HL-60 (cell line): Measurements from ENCODE around the gene ZNRD2.

Source experiments
- CTCF ChIP-seq: IDR thresholded peaks from one replicate; pipeline ENCODE4 v1.5.1; 2011; ENCODE audit warnings: low read length, control low read depth, inconsistent platforms; ENCODE audit not compliant: insufficient read depth
- SPI1 ChIP-seq: IDR thresholded peaks from 2 replicates; pipeline ENCODE4 v1.6.1; 2012; ENCODE audit warnings: low read depth, mild to moderate bottlenecking, borderline replicate concordance

DNA sequence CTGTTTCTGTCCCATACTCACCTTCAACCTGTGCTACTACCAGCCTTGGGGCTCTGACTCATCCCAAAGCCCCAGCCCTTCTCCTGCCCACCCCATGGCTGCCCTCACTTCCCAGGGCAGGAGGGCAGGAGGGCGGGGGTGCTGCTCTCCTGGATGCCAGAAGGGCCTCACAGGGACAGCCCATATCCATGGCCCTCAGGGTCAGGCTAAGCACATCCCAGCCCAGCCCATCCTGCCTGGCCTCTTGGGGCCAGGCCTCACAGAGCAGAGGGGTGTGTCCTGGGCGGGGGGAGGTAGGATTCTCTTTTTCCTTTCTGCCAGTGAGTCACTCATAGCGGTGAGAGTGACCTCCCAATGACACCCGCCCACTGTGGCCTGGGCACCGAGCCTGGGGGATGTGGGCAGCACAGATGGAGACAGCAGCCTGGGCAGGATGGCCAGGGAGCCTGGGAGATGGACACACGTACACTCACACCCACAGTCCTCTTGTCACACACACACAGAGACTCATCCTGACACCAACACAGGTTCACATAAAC lies 14.5 kb upstream of the ZNRD2 start:
- no peak for TF ChIP-seq CTCF
- no peak for TF ChIP-seq SPI1
